H9 (cell line): ENCODE measurements around the gene SETD3. TPM values are rescaled to one million over a fixed set of nuclear protein-coding genes. Genes with fewer than 3 reads are reported as not detected.

Source experiments
- DNase-seq: peaks from one replicate; pipeline ENCODE4 v3.0.0-alpha.2; 2017
- H2AFZ ChIP-seq: one replicate; pipeline ENCODE4 v1.6.1; 2013; ENCODE audit warnings: mild to moderate bottlenecking, low read length, control low read depth, moderate library complexity
- H2AK5ac ChIP-seq: 2 replicates; pipeline ENCODE4 v1.6.1; 2013; ENCODE audit warnings: low read length, control low read depth, mixed read lengths; ENCODE audit not compliant: insufficient read length
- H2BK120ac ChIP-seq: one replicate; pipeline ENCODE4 v1.6.1; 2013; ENCODE audit warnings: low read depth, mild to moderate bottlenecking, low read length, control low read depth, inconsistent platforms; ENCODE audit not compliant: poor library complexity, severe bottlenecking
- H2BK12ac ChIP-seq: 2 replicates; pipeline ENCODE4 v1.6.1; 2013; ENCODE audit warnings: low read length, control low read depth, mixed read lengths, low read depth; ENCODE audit not compliant: insufficient read length
- H2BK15ac ChIP-seq: 2 replicates; pipeline ENCODE4 v1.6.1; 2013; ENCODE audit warnings: low read depth, low read length, control low read depth
- H2BK20ac ChIP-seq: one replicate; pipeline ENCODE4 v1.6.1; 2013; ENCODE audit warnings: low read depth, mild to moderate bottlenecking, low read length, control low read depth, inconsistent platforms; ENCODE audit not compliant: poor library complexity, severe bottlenecking
- H2BK5ac ChIP-seq: 2 replicates; pipeline ENCODE4 v1.6.1; 2013; ENCODE audit warnings: low read length, control low read depth, mixed read lengths; ENCODE audit not compliant: insufficient read length
- H3K14ac ChIP-seq: 2 replicates; pipeline ENCODE4 v1.6.1; 2013; ENCODE audit warnings: low read length, control low read depth; ENCODE audit not compliant: insufficient read depth
- H3K18ac ChIP-seq: 2 replicates; pipeline ENCODE4 v1.6.1; 2013; ENCODE audit warnings: low read depth, mild to moderate bottlenecking, mixed read lengths, low read length, control low read depth; ENCODE audit not compliant: insufficient read length
- H3K23ac ChIP-seq: 2 replicates; pipeline ENCODE4 v1.6.1; 2013; ENCODE audit warnings: low read length, control low read depth, mixed read lengths, low read depth; ENCODE audit not compliant: insufficient read length
- H3K23me2 ChIP-seq: 2 replicates; pipeline ENCODE4 v1.6.1; 2013; ENCODE audit warnings: low read depth, mild to moderate bottlenecking, mixed read lengths, low read length, control low read depth; ENCODE audit not compliant: insufficient read length, poor library complexity, severe bottlenecking
- H3K27ac ChIP-seq: 2 replicates; pipeline ENCODE4 v1.5.1; 2013; ENCODE audit warnings: low read length, control low read depth, mixed read lengths, low read depth; ENCODE audit not compliant: insufficient read length
- H3K27me3 ChIP-seq: 2 replicates; pipeline ENCODE4 v1.6.1; 2013; ENCODE audit warnings: low read length, control low read depth, inconsistent platforms; ENCODE audit not compliant: insufficient read depth
- H3K4ac ChIP-seq: 2 replicates; pipeline ENCODE4 v1.6.1; 2013; ENCODE audit warnings: low read depth, mild to moderate bottlenecking, control low read depth, inconsistent platforms, low read length, moderate library complexity
- H3K4me1 ChIP-seq: 2 replicates; pipeline ENCODE4 v1.6.1; 2013; ENCODE audit warnings: low read length, control low read depth, inconsistent platforms; ENCODE audit not compliant: insufficient read depth
- H3K4me2 ChIP-seq: 2 replicates; pipeline ENCODE4 v1.6.1; 2013; ENCODE audit warnings: low read length, control low read depth, mixed read lengths; ENCODE audit not compliant: insufficient read length, insufficient read depth
- H3K56ac ChIP-seq: 2 replicates; pipeline ENCODE4 v1.6.1; 2013; ENCODE audit warnings: low read depth, mild to moderate bottlenecking, mixed read lengths, low read length, control low read depth; ENCODE audit not compliant: insufficient read length
- H3K79me1 ChIP-seq: 2 replicates; pipeline ENCODE4 v1.6.1; 2013; ENCODE audit warnings: low read depth, mild to moderate bottlenecking, moderate library complexity, low read length, control low read depth, inconsistent platforms; ENCODE audit not compliant: insufficient read depth, poor library complexity, severe bottlenecking
- H3K79me2 ChIP-seq: 2 replicates; pipeline ENCODE4 v1.6.1; 2013; ENCODE audit warnings: low read length, control low read depth, inconsistent platforms; ENCODE audit not compliant: insufficient read depth
- H3K9ac ChIP-seq: 2 replicates; pipeline ENCODE4 v1.6.1; 2013; ENCODE audit warnings: low read length, control low read depth, mixed read lengths; ENCODE audit not compliant: insufficient read length; ENCODE audit errors: extremely low read depth
- H3K9me3 ChIP-seq: one replicate; pipeline ENCODE4 v1.6.1; 2013; ENCODE audit warnings: low read depth, low read length, inconsistent platforms; ENCODE audit not compliant: control insufficient read depth
- H3T11ph ChIP-seq: one replicate; pipeline ENCODE4 v1.6.1; 2013; ENCODE audit warnings: mild to moderate bottlenecking, low read length, control low read depth, inconsistent platforms
- H4K20me1 ChIP-seq: one replicate; pipeline ENCODE4 v1.6.1; 2013; ENCODE audit not compliant: control insufficient read depth, insufficient read length, insufficient read depth
- H4K5ac ChIP-seq: 2 replicates; pipeline ENCODE4 v1.6.1; 2013; ENCODE audit warnings: low read depth, mild to moderate bottlenecking, mixed read lengths, low read length, control low read depth; ENCODE audit not compliant: insufficient read length
- H4K8ac ChIP-seq: replicated peaks from 2 replicates; pipeline ENCODE4 v1.6.1; 2013; ENCODE audit warnings: low read length, control low read depth, mixed read lengths, low read depth; ENCODE audit not compliant: insufficient read length
- H4K91ac ChIP-seq: 2 replicates; pipeline ENCODE4 v1.6.1; 2013; ENCODE audit warnings: low read depth, mild to moderate bottlenecking, moderate library complexity, mixed read lengths, low read length, control low read depth; ENCODE audit not compliant: insufficient read length
- H3K27ac Mint-ChIP-seq, 3 experiments: 2 replicates in 2 of 3; 3 replicates in 1 of 3; pipeline ENCODE4 v1.8.0; 2020 to 2021; ENCODE audit warnings: mixed read lengths in 3 of 3, mild to moderate bottlenecking in 1 of 3, moderate library complexity in 1 of 3
- H3K27me3 Mint-ChIP-seq: 2 replicates; pipeline ENCODE4 v1.8.0; 2021; ENCODE audit warnings: low read depth, mild to moderate bottlenecking, moderate library complexity, mixed read lengths
- H3K36me3 Mint-ChIP-seq, 3 experiments: 2 replicates in 2 of 3; 3 replicates in 1 of 3; pipeline ENCODE4 v1.8.0; 2020 to 2021; ENCODE audit warnings: low read depth in 3 of 3, mixed read lengths in 3 of 3; ENCODE audit not compliant: insufficient read depth in 1 of 3
- H3K4me1 Mint-ChIP-seq, 2 experiments: 2 replicates each; pipeline ENCODE4 v1.8.0; 2020; ENCODE audit warnings: mixed read lengths in 2 of 2
- H3K4me3 Mint-ChIP-seq, 2 experiments: 2 replicates in 1 of 2; 3 replicates in 1 of 2; pipeline ENCODE4 v1.8.0; 2020 to 2021; ENCODE audit warnings: mild to moderate bottlenecking in 2 of 2, mixed read lengths in 2 of 2, moderate library complexity in 1 of 2
- H3K9me3 Mint-ChIP-seq, 2 experiments: 2 replicates in 1 of 2; 3 replicates in 1 of 2; pipeline ENCODE4 v1.8.0; 2020; ENCODE audit warnings: mild to moderate bottlenecking in 2 of 2, mixed read lengths in 2 of 2, moderate library complexity in 1 of 2
- WGBS: extraction: QIAGEN DNeasy Blood & Tissue Kit; methylation state at CpG from one replicate; pipeline ENCODE4 v1.1.7; 2013; ENCODE audit warnings: missing lambda C conversion rate, low lambda C conversion rate, mixed read lengths; ENCODE audit not compliant: insufficient read length; ENCODE audit errors: extremely low coverage; 5-methylcytosine and 5-hydroxymethylcytosine counted together
- total RNA-seq: library from RNA; stranded (reverse); gene quantifications from 2 replicates; pipeline ENCODE4 v1.2.1, GENCODE V29; 2021
- TF ChIP-seq, protein P1 (sequence below): fragments of 200-600 bp; sonication (generic); conservative IDR thresholded peaks from 3 replicates; pipeline ENCODE4 v1.8.0; 2021; ENCODE audit warnings: antibody characterized with exemption, mild to moderate bottlenecking

The SETD3 gene
- total RNA-seq, 1 experiment from 2014 or later: 56.7 TPM

- Histone ChIP-seq H3K27me3 (no peaks in the 10 kb centered on the region), H2BK15ac (no peak overlapping the region), H3K23me2 (no peaks in the 10 kb centered on the region), H3K18ac (no peak overlapping the region), H4K20me1 (peaks cover 3% of the 10 kb centered on the region), H2BK120ac (no peak overlapping the region), H3K23ac (no peak overlapping the region), H3K4me1 (no peaks in the 10 kb centered on the region), H3K79me2 (no peaks in the 10 kb centered on the region), H4K91ac (no peak overlapping the region), H3T11ph (no peak overlapping the region), H3K9me3 (no peaks in the 10 kb centered on the region), H2AFZ (no peak overlapping the region), H3K79me1 (no peaks in the 10 kb centered on the region), H2AK5ac (no peak overlapping the region), H3K56ac (no peak overlapping the region), H2BK20ac (no peak overlapping the region), H4K5ac (no peak overlapping the region), H3K14ac (no peak overlapping the region), H3K9ac (no peak overlapping the region), H4K8ac (no peak overlapping the region), H3K4me2 (no peak overlapping the region), H2BK12ac (no peak overlapping the region), H3K27ac (no peak overlapping the region), H2BK5ac (no peak overlapping the region), H3K4ac (no peak overlapping the region)
- Mint-ChIP-seq H3K27me3 (no peaks in the 10 kb centered on the region), H3K9me3 (no peaks in the 10 kb centered on the region), H3K27ac (no peak overlapping the region), H3K36me3 (peaks cover 0 to 11% (median 5%) of the 10 kb centered on the region in 3 experiments; a peak in 4 of 7 replicates), H3K4me1 (peaks cover 8 to 14% of the 10 kb centered on the region in 2 experiments), H3K4me3 (no peak overlapping the region)
- WGBS: no CpG with 5 or more reads among the region's 14 CpGs
- DNase-seq: peak; percentile 33
- TF ChIP-seq, protein P1, sequence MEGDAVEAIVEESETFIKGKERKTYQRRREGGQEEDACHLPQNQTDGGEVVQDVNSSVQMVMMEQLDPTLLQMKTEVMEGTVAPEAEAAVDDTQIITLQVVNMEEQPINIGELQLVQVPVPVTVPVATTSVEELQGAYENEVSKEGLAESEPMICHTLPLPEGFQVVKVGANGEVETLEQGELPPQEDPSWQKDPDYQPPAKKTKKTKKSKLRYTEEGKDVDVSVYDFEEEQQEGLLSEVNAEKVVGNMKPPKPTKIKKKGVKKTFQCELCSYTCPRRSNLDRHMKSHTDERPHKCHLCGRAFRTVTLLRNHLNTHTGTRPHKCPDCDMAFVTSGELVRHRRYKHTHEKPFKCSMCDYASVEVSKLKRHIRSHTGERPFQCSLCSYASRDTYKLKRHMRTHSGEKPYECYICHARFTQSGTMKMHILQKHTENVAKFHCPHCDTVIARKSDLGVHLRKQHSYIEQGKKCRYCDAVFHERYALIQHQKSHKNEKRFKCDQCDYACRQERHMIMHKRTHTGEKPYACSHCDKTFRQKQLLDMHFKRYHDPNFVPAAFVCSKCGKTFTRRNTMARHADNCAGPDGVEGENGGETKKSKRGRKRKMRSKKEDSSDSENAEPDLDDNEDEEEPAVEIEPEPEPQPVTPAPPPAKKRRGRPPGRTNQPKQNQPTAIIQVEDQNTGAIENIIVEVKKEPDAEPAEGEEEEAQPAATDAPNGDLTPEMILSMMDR: no peak; the same call in 2 of the 3 replicates
These were observed 36.4 kb upstream of the SETD3 start for GRCh38 chr14:99516871-99517642.
